Measurements from ENCODE around the gene CACNG3. TPM values are rescaled to one million over a fixed set of nuclear protein-coding genes. Genes with fewer than 3 reads are reported as not detected.

Gene CACNG3
- total and polyA plus RNA-seq, 2 donors (not counting 1 experiment from before 2014, with no cell fraction given): not detected

GRCh38 chr16:24372824-24373223 is 116.7 kb downstream of the CACNG3 start:
- no peak for ATAC-seq (ENCODE audit: low read depth)
- ChIA-PET POLR2A (no interaction called here), CTCF (no interaction called here)
- DNase-seq: no peak
- no peak overlapping the region for H3K4me2 ChIP-seq (replicated peaks; ENCODE audit: low read depth, low read length, poor library complexity, severe bottlenecking)
- peaks cover 7% of the 10 kb centered on the region for H3K9me3 Mint-ChIP-seq (ENCODE audit: insufficient read depth)
- no peaks in the 10 kb centered on the region for H3K4me1 Mint-ChIP-seq
- no peak overlapping the region for H3K4me3 Mint-ChIP-seq
- H3K4me3 ChIP-seq (ENCODE audit: control extremely low read depth in 1 of 5, extremely low read depth in 1 of 5, insufficient read depth in 1 of 5, low read depth in 2 of 5, low read length in 4 of 5): no peak overlapping the region
- no peaks in the 10 kb centered on the region for H3K36me3 ChIP-seq (replicated peaks in 1 of 2; ENCODE audit: control extremely low read depth in 1 of 2, control insufficient read depth in 1 of 2, extremely low read depth in 1 of 2, insufficient read depth in 2 of 2, low read length in 1 of 2)
- TF ChIP-seq EZH2 (IDR thresholded peaks at IDR 0.05; ENCODE audit: borderline replicate concordance, insufficient read depth, low read depth, low read length, poor library complexity, severe bottlenecking) (no peak), CTCF (IDR thresholded peaks at IDR 0.05) (no peak)
- H3K27me3 Mint-ChIP-seq: peaks cover 8% of the 10 kb centered on the region
- H3K9ac ChIP-seq (ENCODE audit: low read length): no peak overlapping the region
- H3K79me2 ChIP-seq (ENCODE audit: control insufficient read depth, insufficient read depth, low read length): no peaks in the 10 kb centered on the region
- no peaks in the 10 kb centered on the region for H3K27me3 ChIP-seq (replicated peaks in 1 of 4; ENCODE audit: control extremely low read depth in 1 of 4, control insufficient read depth in 3 of 4, insufficient read depth in 4 of 4, low read length in 3 of 4)
- H2AFZ ChIP-seq (ENCODE audit: insufficient read depth, low read depth, low read length, poor library complexity, severe bottlenecking): no peak overlapping the region
- H3K27ac Mint-ChIP-seq: no peak overlapping the region
- H3K9me3 ChIP-seq (ENCODE audit: control extremely low read depth in 1 of 3, control insufficient read depth in 2 of 3, insufficient read depth in 1 of 3, low read length in 2 of 3): peaks cover 0 to 6% (median 4%) of the 10 kb centered on the region in 3 donors
- WGBS (ENCODE audit: insufficient coverage): 92% methylated on average over 4 of the region's 5 CpGs
- intact Hi-C loops (cut with micrococcal nuclease): no loop called here
- no peak overlapping the region for H3K27ac ChIP-seq (ENCODE audit: low read length in 2 of 2)
- H3K4me1 ChIP-seq (ENCODE audit: control insufficient read depth in 2 of 2, insufficient read depth in 2 of 2, low read length in 2 of 2): no peaks in the 10 kb centered on the region
- no peaks in the 10 kb centered on the region for H4K20me1 ChIP-seq (ENCODE audit: control insufficient read depth, insufficient read depth, low read length, poor library complexity, severe bottlenecking)

GRCh38 chr16:24378999-24379398 is 122.9 kb downstream of the CACNG3 start:
- Mint-ChIP-seq H3K9me3 (ENCODE audit: insufficient read depth) (peaks cover 17% of the 10 kb centered on the region), H3K4me1 (no peaks in the 10 kb centered on the region), H3K27ac (no peak overlapping the region), H3K27me3 (peaks cover 6% of the 10 kb centered on the region), H3K4me3 (no peak overlapping the region)
- Histone ChIP-seq H3K9ac (ENCODE audit: low read length) (no peak overlapping the region), H2AFZ (ENCODE audit: insufficient read depth, low read depth, low read length, poor library complexity, severe bottlenecking) (no peak overlapping the region), H3K4me2 (replicated peaks; ENCODE audit: low read depth, low read length, poor library complexity, severe bottlenecking) (no peak overlapping the region), H3K9me3 (ENCODE audit: control extremely low read depth in 1 of 3, control insufficient read depth in 2 of 3, insufficient read depth in 1 of 3, low read length in 2 of 3) (peaks cover 3 to 26% (median 22%) of the 10 kb centered on the region in 3 donors), H3K27me3 (replicated peaks in 1 of 4; ENCODE audit: control extremely low read depth in 1 of 4, control insufficient read depth in 3 of 4, insufficient read depth in 4 of 4, low read length in 3 of 4) (no peaks in the 10 kb centered on the region), H3K79me2 (ENCODE audit: control insufficient read depth, insufficient read depth, low read length) (no peaks in the 10 kb centered on the region), H3K4me3 (ENCODE audit: control extremely low read depth in 1 of 5, extremely low read depth in 1 of 5, insufficient read depth in 1 of 5, low read depth in 2 of 5, low read length in 4 of 5) (no peak overlapping the region), H3K4me1 (ENCODE audit: control insufficient read depth in 2 of 2, insufficient read depth in 2 of 2, low read length in 2 of 2) (no peaks in the 10 kb centered on the region), H3K27ac (ENCODE audit: low read length in 2 of 2) (no peak overlapping the region), H3K36me3 (replicated peaks in 1 of 2; ENCODE audit: control extremely low read depth in 1 of 2, control insufficient read depth in 1 of 2, extremely low read depth in 1 of 2, insufficient read depth in 2 of 2, low read length in 1 of 2) (no peaks in the 10 kb centered on the region), H4K20me1 (ENCODE audit: control insufficient read depth, insufficient read depth, low read length, poor library complexity, severe bottlenecking) (no peaks in the 10 kb centered on the region)
- no CpG with 5 or more reads among the region's 2 CpGs for WGBS (ENCODE audit: insufficient coverage)
- TF ChIP-seq CTCF (IDR thresholded peaks at IDR 0.05) (no peak), EZH2 (IDR thresholded peaks at IDR 0.05; ENCODE audit: borderline replicate concordance, insufficient read depth, low read depth, low read length, poor library complexity, severe bottlenecking) (no peak)
- intact Hi-C loops (cut with micrococcal nuclease): no loop called here
- ChIA-PET CTCF (no interaction called here), POLR2A (no interaction called here)
- DNase-seq (no peak), ATAC-seq (ENCODE audit: low read depth) (no peak)
